NAMALWA (cell line): ENCODE measurements around the gene SMARCA4.
"Not testable (repeated sequence)": the region's sequence is repeated elsewhere in the genome, so short reads cannot be mapped to it uniquely, and the experiment has no call there.

ENCODE experiments used
- DNase-seq: peaks from one replicate; pipeline ENCODE4 v3.0.0-alpha.2; 2015; ENCODE audit warnings: low spot score

Gene SMARCA4

GRCh38 chr19:11067356-11068113, 106.7 kb downstream of the SMARCA4 start:
- DNase-seq = no peak

GRCh38 chr19:11069561-11069960, 108.7 kb downstream of the SMARCA4 start:
- DNase-seq = no peak

GRCh38 chr19:11070123-11070522, 109.3 kb downstream of the SMARCA4 start:
- no peak for DNase-seq

- DNase-seq = no peak
These were observed 112.7 kb downstream of the SMARCA4 start for GRCh38 chr19:11073568-11073967.

GRCh38 chr19:11076792-11077191, 116.0 kb downstream of the SMARCA4 start:
- DNase-seq = not testable (repeated sequence)

GRCh38 chr19:11078893-11079292, 118.1 kb downstream of the SMARCA4 start:
- DNase-seq = no peak

- no peak for DNase-seq
These were observed 119.2 kb downstream of the SMARCA4 start for GRCh38 chr19:11079999-11080398.

- DNase-seq = no peak
These were observed 127.2 kb downstream of the SMARCA4 start for GRCh38 chr19:11087870-11088505.

GRCh38 chr19:11088506-11089253, 127.8 kb downstream of the SMARCA4 start:
- DNase-seq = peak; percentile 31

GRCh38 chr19:11089254-11090013, 128.6 kb downstream of the SMARCA4 start, which contains the start of gene LDLR:
LDLR (plus strand) TSS chr19:11089463; CDS start chr19:11089549, 86 bp downstream.
- DNase-seq = peak; percentile 98

GRCh38 chr19:11090014-11090263, 129.1 kb downstream of the SMARCA4 start:
- not testable (repeated sequence) for DNase-seq

GRCh38 chr19:11090264-11090996, 129.6 kb downstream of the SMARCA4 start:
- DNase-seq = peak; percentile 98

GRCh38 chr19:11090997-11091702, 130.3 kb downstream of the SMARCA4 start:
- DNase-seq = no peak

GRCh38 chr19:11091703-11092153, 130.9 kb downstream of the SMARCA4 start:
- no peak for DNase-seq

- no peak for DNase-seq
These were observed 131.3 kb downstream of the SMARCA4 start for GRCh38 chr19:11092181-11092538.

GRCh38 chr19:11093689-11094238, 132.9 kb downstream of the SMARCA4 start:
- DNase-seq = no peak

GRCh38 chr19:11094520-11094894, 133.7 kb downstream of the SMARCA4 start:
- no peak for DNase-seq

GRCh38 chr19:11096210-11096841, 135.5 kb downstream of the SMARCA4 start:
- DNase-seq = no peak

- DNase-seq = not testable (repeated sequence)
These were observed 136.5 kb downstream of the SMARCA4 start for GRCh38 chr19:11097367-11097766.

GRCh38 chr19:11098327-11098726, 137.5 kb downstream of the SMARCA4 start:
- DNase-seq = no peak
